HepG2 (cell line): Measurements from ENCODE around the gene SPAG9. TPM values are rescaled to one million over a fixed set of nuclear protein-coding genes. Genes with fewer than 3 reads are reported as not detected.

Source experiments
- ELF1 ChIP-seq: sonication (generic); formaldehyde crosslinking; IDR thresholded peaks from 2 replicates; pipeline ENCODE4 v1.4.0; 2020; ENCODE audit warnings: missing genetic modification reagents
- HNF4A ChIP-seq: sonication (generic); formaldehyde crosslinking; IDR thresholded peaks from 2 replicates; pipeline ENCODE4 v1.4.0; 2020; ENCODE audit warnings: missing genetic modification reagents
- IRF1 ChIP-seq: sonication (generic); formaldehyde crosslinking; IDR thresholded peaks from 2 replicates; pipeline ENCODE4 v1.4.0; 2020; ENCODE audit warnings: low read depth, mild to moderate bottlenecking, missing genetic modification reagents
- NFATC3 ChIP-seq: sonication (generic); formaldehyde crosslinking; IDR thresholded peaks from 2 replicates; pipeline ENCODE4 v1.5.1; 2020; ENCODE audit warnings: mild to moderate bottlenecking, missing genetic modification reagents
- PREB ChIP-seq: sonication (generic); formaldehyde crosslinking; IDR thresholded peaks from 2 replicates; pipeline ENCODE4 v1.4.0; 2020; ENCODE audit warnings: missing genetic modification reagents
- RAD51 ChIP-seq: fragments of 450-650 bp; IDR thresholded peaks from 2 replicates; pipeline ENCODE4 v1.6.1; 2016; ENCODE audit warnings: borderline replicate concordance
- SALL2 ChIP-seq: sonication (generic); formaldehyde crosslinking; IDR thresholded peaks from 2 replicates; pipeline ENCODE4 v1.8.1; 2023; ENCODE audit warnings: mild to moderate bottlenecking, missing genetic modification reagents, inconsistent platforms
- SMAD9 ChIP-seq: sonication (generic); formaldehyde crosslinking; IDR thresholded peaks from 2 replicates; pipeline ENCODE4 v1.5.1; 2020; ENCODE audit warnings: mild to moderate bottlenecking, missing genetic modification reagents
- XBP1 ChIP-seq: sonication (generic); formaldehyde crosslinking; IDR thresholded peaks from 2 replicates; pipeline ENCODE4 v1.5.0; 2020; ENCODE audit warnings: missing genetic modification reagents
- ZNF276 ChIP-seq: sonication (generic); formaldehyde crosslinking; IDR thresholded peaks from 2 replicates; pipeline ENCODE4 v1.4.0; 2020; ENCODE audit warnings: mild to moderate bottlenecking, low read depth, missing genetic modification reagents
- ZNF468 ChIP-seq: sonication (generic); formaldehyde crosslinking; IDR thresholded peaks from 2 replicates; pipeline ENCODE4 v1.8.0; 2022; ENCODE audit warnings: mild to moderate bottlenecking, moderate library complexity, missing genetic modification reagents
- ZNF639 ChIP-seq: conservative IDR thresholded peaks from 2 replicates; pipeline ENCODE4 v1.6.1; 2018; ENCODE audit warnings: missing genetic modification reagents
- ZNF737 ChIP-seq: sonication (generic); formaldehyde crosslinking; IDR thresholded peaks from 2 replicates; pipeline ENCODE4 v1.5.0; 2020; ENCODE audit warnings: missing genetic modification reagents, mild to moderate bottlenecking, borderline replicate concordance
- ZNF777 ChIP-seq: sonication (generic); formaldehyde crosslinking; IDR thresholded peaks from 2 replicates; pipeline ENCODE4 v1.4.0; 2020; ENCODE audit warnings: missing genetic modification reagents
- ZNF879 ChIP-seq: sonication (generic); formaldehyde crosslinking; IDR thresholded peaks from 2 replicates; pipeline ENCODE4 v1.8.1; 2023; ENCODE audit warnings: missing genetic modification reagents
- polyA plus RNA-seq, 8 experiments: library from polyadenylated mRNA; depleted of rRNA in 3 of 8; stranded (reverse) in 7 of 8; unstranded in 1 of 8; fragments of >200 nt; fragmentation: Illumina TruSeq in 4 of 8; extraction: Trizol in 4 of 8; gene quantifications; 2 replicates each; pipeline versions ENCODE4 v1.2.1 to v1.2.3, GENCODE V29; 2011 to 2016; ENCODE audit warnings: low read depth in 4 of 8, missing spikeins in 1 of 8, mixed read lengths in 1 of 8; ENCODE audit not compliant: insufficient read depth in 1 of 8
- total RNA-seq, 5 experiments: library from RNA; depleted of rRNA; stranded (reverse); fragments of >200 nt; fragmentation: Illumina TruSeq; extraction: Trizol; gene quantifications; 2 replicates each; pipeline ENCODE4 v1.2.3, GENCODE V29; 2016; ENCODE audit warnings: low read depth in 1 of 5
- TF ChIP-seq, protein P1 (sequence below): sonication (generic); formaldehyde crosslinking; IDR thresholded peaks from 2 replicates; pipeline ENCODE4 v1.8.0; 2022; ENCODE audit warnings: mild to moderate bottlenecking, missing genetic modification reagents, borderline replicate concordance
- TF ChIP-seq, protein P2 (sequence below): sonication (generic); formaldehyde crosslinking; conservative IDR thresholded peaks from 2 replicates; pipeline ENCODE4 v1.4.0; 2020; ENCODE audit warnings: missing genetic modification reagents
- TF ChIP-seq, protein P3 (sequence below): sonication (generic); formaldehyde crosslinking; IDR thresholded peaks from 2 replicates; pipeline ENCODE4 v1.4.0; 2020; ENCODE audit warnings: mild to moderate bottlenecking, low read depth, missing genetic modification reagents

SPAG9 gene
- total and polyA plus RNA-seq, 2 of the 13 experiments (the other 11 are each of a cell fraction or from before 2014, with no cell fraction given), result 43.2 to 78.6 TPM

GRCh38 chr17:51120739-51121619, at the start of gene SPAG9 (continued):
- TF ChIP-seq, protein P1, sequence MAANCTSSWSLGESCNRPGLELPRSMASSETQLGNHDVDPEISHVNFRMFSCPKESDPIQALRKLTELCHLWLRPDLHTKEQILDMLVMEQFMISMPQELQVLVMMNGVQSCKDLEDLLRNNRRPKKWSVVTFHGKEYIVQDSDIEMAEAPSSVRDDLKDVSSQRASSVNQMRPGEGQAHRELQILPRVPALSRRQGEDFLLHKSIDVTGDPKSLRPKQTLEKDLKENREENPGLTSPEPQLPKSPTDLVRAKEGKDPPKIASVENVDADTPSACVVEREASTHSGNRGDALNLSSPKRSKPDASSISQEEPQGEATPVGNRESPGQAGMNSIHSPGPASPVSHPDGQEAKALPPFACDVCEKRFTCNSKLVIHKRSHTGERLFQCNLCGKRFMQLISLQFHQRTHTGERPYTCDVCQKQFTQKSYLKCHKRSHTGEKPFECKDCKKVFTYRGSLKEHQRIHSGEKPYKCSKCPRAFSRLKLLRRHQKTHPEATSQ (CRISPR knock-in tag), result no peak
- no peak for TF ChIP-seq XBP1
- no peak for TF ChIP-seq ZNF777 (CRISPR knock-in tag)
- TF ChIP-seq ZNF879 (CRISPR knock-in tag), result no peak
- no peak for TF ChIP-seq HNF4A (CRISPR knock-in tag)
- TF ChIP-seq RAD51, result no peak
- no peak for TF ChIP-seq PREB (CRISPR knock-in tag)
- no peak for TF ChIP-seq ZNF276 (CRISPR knock-in tag)
- TF ChIP-seq, protein P2, sequence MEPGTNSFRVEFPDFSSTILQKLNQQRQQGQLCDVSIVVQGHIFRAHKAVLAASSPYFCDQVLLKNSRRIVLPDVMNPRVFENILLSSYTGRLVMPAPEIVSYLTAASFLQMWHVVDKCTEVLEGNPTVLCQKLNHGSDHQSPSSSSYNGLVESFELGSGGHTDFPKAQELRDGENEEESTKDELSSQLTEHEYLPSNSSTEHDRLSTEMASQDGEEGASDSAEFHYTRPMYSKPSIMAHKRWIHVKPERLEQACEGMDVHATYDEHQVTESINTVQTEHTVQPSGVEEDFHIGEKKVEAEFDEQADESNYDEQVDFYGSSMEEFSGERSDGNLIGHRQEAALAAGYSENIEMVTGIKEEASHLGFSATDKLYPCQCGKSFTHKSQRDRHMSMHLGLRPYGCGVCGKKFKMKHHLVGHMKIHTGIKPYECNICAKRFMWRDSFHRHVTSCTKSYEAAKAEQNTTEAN (CRISPR knock-in tag), result no peak; the same call in 1 of the 2 replicates
- no peak for TF ChIP-seq IRF1
- TF ChIP-seq, protein P3, sequence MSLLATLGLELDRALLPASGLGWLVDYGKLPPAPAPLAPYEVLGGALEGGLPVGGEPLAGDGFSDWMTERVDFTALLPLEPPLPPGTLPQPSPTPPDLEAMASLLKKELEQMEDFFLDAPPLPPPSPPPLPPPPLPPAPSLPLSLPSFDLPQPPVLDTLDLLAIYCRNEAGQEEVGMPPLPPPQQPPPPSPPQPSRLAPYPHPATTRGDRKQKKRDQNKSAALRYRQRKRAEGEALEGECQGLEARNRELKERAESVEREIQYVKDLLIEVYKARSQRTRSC (CRISPR knock-in tag), result no peak; the same call in 1 of the 2 replicates
- TF ChIP-seq ZNF737, result no peak
- peak; percentile 36; the same call in 1 of the 2 replicates for TF ChIP-seq ZNF639
- TF ChIP-seq NFATC3 (CRISPR knock-in tag), result no peak
- TF ChIP-seq SMAD9 (CRISPR knock-in tag), result no peak
- TF ChIP-seq ELF1 (CRISPR knock-in tag), result no peak
- TF ChIP-seq ZNF468 (CRISPR knock-in tag), result peak; percentile 17; the same call in 1 of the 2 replicates
- TF ChIP-seq SALL2 (CRISPR knock-in tag), result no peak
